ENCODE results near the gene TFE3.

The TFE3 gene

DNA sequence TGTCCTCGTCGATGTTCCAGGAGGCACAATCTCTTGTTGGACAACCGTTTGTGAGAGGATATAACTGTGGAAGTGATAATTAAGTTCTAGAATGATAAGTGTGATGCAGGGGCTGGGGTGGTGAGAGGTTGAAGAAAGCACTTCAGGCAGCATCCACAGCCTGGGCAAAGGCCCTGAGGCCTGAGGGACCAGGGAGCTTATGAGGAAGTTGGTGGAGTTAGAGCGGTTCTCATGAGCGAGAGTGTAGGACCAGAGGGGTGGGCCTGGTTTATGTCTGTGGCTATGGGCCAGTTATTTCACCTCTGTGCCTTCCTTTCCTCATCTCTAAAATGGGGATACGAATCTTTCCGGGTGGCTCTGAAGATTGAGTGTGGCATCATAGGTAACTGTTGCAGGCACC lies 18.3 kb upstream of the TFE3 start:
- TF ChIP-seq, protein P1, sequence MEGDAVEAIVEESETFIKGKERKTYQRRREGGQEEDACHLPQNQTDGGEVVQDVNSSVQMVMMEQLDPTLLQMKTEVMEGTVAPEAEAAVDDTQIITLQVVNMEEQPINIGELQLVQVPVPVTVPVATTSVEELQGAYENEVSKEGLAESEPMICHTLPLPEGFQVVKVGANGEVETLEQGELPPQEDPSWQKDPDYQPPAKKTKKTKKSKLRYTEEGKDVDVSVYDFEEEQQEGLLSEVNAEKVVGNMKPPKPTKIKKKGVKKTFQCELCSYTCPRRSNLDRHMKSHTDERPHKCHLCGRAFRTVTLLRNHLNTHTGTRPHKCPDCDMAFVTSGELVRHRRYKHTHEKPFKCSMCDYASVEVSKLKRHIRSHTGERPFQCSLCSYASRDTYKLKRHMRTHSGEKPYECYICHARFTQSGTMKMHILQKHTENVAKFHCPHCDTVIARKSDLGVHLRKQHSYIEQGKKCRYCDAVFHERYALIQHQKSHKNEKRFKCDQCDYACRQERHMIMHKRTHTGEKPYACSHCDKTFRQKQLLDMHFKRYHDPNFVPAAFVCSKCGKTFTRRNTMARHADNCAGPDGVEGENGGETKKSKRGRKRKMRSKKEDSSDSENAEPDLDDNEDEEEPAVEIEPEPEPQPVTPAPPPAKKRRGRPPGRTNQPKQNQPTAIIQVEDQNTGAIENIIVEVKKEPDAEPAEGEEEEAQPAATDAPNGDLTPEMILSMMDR (IDR thresholded peaks at IDR 0.05; ENCODE audit: low read length, missing control alignments) = no peak
- DNase-seq (ENCODE audit: low read depth) = no peak
- no peak overlapping the region for H3K4me3 ChIP-seq (replicated peaks; ENCODE audit: low read depth, low read length)

DNA sequence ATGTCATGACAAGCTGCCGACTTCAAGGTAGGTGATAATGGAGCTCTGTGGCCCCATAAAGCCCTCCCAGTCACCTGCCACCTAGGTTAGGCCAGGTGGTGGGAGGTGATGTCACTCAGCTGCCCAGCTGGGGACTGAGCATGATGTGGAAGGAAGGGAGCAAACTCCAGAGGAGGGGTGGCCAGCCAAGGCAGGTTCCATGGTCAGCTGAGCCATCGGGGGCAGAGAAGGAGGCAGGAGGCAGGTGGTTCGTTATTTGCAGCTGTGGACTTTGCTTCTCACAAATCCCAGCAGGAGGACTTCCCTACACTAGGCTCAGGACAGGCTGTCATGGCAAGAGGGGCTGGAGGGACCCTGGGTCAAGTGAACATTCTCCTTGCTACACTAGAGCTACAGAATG lies 17.8 kb upstream of the TFE3 start:
- TF ChIP-seq, protein P1 (IDR thresholded peaks at IDR 0.05; ENCODE audit: low read length, missing control alignments) = no peak

DNA sequence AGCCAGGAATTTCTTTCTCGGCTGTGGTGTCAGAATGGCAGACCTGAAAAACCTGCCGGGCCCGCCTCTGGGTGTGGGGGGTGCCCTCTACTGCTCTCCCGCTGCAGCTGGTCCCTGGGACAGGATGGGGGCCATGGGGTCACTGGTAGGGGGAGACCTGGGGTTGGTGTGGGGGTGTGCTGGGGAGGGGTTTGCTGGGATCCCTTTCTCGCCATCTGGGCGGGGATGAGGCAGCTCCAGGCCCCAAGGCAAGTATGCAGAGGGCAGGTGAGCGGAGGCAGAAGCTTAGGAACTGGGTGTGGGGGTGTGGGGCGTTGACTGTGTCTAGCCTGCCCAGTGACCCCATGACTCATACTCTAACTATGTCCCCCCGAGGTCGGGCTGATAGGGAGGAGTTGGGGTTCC lies 16.5 kb upstream of the TFE3 start:
- no peak overlapping the region for H3K4me3 ChIP-seq (replicated peaks; ENCODE audit: low read depth, low read length)
- DNase-seq (ENCODE audit: low read depth) = no peak

More for the DNA sequence above, 17.8 kb upstream of the TFE3 start:
- DNase-seq (ENCODE audit: low read depth) = no peak
- H3K4me3 ChIP-seq (replicated peaks; ENCODE audit: low read depth, low read length) = no peak overlapping the region

DNA sequence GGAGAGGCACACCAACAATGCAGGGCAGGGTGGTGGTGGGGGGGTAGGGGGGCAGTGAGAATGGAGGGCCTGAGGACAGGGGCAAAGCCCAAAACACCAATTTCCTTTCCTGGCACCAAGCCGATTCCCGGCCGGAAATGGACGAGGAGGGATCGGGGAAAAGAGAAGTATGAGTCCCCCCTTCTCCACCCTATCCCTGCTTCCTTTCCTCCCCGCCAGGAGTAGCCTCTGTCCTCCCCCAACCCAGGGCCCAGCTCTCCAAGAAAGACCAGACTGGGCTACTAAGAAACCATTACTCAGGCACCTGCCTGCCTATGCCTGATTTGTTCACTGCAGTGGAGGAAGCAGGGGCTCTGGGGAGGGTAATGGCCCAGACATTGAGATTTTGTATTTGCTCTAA lies 16.0 kb upstream of the TFE3 start:
- no peak for DNase-seq (ENCODE audit: low read depth)
- TF ChIP-seq, protein P1 (IDR thresholded peaks at IDR 0.05; ENCODE audit: low read length, missing control alignments) = no peak
- H3K4me3 ChIP-seq (replicated peaks; ENCODE audit: low read depth, low read length) = no peak overlapping the region

More for the DNA sequence above, 16.5 kb upstream of the TFE3 start:
- TF ChIP-seq, protein P1 (IDR thresholded peaks at IDR 0.05; ENCODE audit: low read length, missing control alignments) = no peak

DNA sequence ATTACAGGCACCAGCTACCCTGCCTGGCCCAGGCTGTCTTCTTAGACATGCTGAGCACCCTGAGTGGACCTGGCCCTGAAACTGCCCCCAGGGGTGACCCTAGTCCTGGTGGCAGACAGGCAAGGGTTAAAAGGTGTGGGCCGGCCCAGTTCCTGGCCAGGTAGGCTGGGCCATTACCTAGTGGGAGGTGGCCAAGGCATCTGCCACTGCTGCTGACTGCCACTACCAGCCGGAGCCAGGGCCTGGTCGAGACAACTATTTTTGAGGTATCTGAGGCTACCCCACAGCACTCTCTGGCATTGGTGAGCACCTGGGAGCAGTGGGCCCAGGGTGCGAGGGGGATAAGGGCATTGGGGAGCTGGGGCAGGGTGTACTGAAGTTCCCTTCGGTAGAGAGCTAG lies 15.6 kb upstream of the TFE3 start, which contains the start of gene CCDC120:
Gene CCDC120 (plus strand): TSS at position 206 of the 400 bp plus-strand sequence. CDS start 3,043 bp downstream, outside the sequence.
- TF ChIP-seq, protein P1 (IDR thresholded peaks at IDR 0.05; ENCODE audit: low read length, missing control alignments) = no peak
- DNase-seq (ENCODE audit: low read depth) = no peak
- H3K4me3 ChIP-seq (replicated peaks; ENCODE audit: low read depth, low read length) = no peak within 1 kb of the TSS

DNA sequence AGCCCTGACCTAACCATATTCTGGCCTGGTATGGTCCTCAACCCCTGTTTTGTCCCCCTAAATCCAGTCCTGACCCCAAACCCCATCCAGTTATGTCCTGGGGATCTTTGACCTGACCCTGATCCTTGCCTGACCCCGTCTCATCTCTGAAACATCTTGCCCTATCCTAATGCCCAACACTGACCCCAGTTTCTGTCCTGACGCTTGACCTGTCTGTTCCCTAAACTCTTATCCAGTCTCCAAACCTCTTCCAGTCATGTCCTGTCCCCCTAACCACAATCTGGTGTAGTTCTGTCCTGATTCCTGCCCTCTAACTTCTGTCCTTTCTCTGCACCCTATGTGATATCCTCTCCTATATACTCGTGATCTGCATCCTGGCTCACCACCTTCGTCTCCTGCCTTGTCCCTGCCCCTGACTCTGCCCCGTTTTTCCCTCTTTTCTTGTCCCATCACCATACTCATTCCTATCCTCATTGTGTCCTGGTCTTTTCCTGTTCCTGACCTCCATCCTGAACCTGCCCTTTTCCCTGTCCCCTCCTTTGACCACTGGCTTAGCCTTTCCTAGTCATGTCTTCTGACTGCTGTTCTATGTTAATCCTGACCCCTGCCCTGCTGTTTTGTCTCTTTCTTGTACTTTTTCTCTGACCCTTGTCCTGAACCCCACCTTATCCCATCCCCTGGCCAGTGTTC lies 11.1 kb upstream of the TFE3 start:
- TF ChIP-seq, protein P1 (IDR thresholded peaks at IDR 0.05; ENCODE audit: low read length, missing control alignments) = no peak
- DNase-seq (ENCODE audit: low read depth) = no peak
- H3K4me3 ChIP-seq (replicated peaks; ENCODE audit: low read depth, low read length) = peak overlapping the region; percentile 53

Data from fibroblast of pulmonary artery (primary cell).